ENCODE measurements around the gene RAB31.

Gene RAB31

DNA sequence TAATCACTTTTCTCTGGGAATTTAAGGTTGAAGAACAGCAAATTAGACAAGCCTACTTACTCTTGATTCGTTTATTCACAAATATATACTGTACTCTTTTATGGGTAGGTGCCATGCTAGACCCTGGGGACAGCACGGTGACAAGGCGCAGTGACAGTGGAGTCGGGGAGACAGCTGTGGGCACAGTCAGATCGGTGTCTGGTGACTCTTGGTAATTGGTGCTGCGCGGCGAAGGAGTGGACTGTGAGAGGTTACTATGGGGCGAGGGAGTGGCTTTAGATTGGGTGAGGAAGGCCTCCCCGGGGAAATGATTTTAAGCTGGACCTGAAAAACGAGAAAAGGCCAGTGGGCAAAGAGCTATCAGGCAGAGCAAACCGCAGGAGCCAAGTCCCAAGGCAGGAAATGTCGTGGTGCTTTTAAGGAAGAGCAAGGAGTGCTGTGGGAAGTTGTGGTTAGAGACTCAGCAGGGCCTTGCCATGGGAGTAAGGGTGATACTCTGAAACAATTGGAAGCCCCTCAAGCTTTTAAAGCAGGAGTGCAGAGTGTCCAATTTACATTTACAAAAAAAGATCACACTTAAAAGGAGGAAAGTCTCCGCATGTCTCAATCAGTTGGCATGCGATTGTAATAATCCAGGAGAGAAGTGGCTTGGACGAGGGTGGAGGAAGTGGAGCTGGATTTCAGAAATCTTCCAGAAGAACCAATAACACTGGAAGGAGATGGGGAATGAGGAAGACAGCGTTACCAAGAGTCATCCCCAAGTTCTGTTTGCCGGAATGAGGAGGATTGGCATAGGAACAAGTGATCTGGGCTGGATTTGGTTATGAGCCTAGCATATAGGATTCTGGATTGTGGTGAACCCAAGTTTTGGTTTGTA lies 141.5 kb downstream of the RAB31 start:
- WGBS: 85% methylated on average over 18 of the region's 18 CpGs
- Histone ChIP-seq H3K14ac (ENCODE audit: low read length in 2 of 2) (peak overlapping the region in 1 of 2 experiments; percentile 53), H3K27me3 (ENCODE audit: control insufficient read depth in 1 of 2, insufficient read depth in 1 of 2, low read length in 2 of 2) (no peaks in the 10 kb centered on the region), H3K36me3 (ENCODE audit: control insufficient read depth in 1 of 2, insufficient read depth in 2 of 2, low read depth in 1 of 2, low read length in 2 of 2) (peaks cover 0 to 38% of the 10 kb centered on the region in 2 experiments), H3K18ac (ENCODE audit: low read depth in 1 of 2, low read length in 2 of 2) (peak overlapping the region; percentile 42 to 71), H3K9me3 (ENCODE audit: control insufficient read depth, low read length) (no peaks in the 10 kb centered on the region), H3K79me1 (replicated peaks; ENCODE audit: low read length, poor library complexity, severe bottlenecking) (peaks cover 1% of the 10 kb centered on the region), H3K4me1 (ENCODE audit: control insufficient read depth, insufficient read depth, low read depth, low read length) (peaks cover 5% of the 10 kb centered on the region), H2BK15ac (ENCODE audit: low read depth, poor library complexity, severe bottlenecking) (peak overlapping the region; percentile 77), H4K8ac (ENCODE audit: low read length) (peak overlapping the region; percentile 72), H2AFZ (ENCODE audit: low read depth, low read length) (no peak overlapping the region), H3K23ac (ENCODE audit: low read length in 2 of 2) (no peak overlapping the region), H2AK5ac (ENCODE audit: low read length, severe bottlenecking) (no peak overlapping the region), H3K4ac (ENCODE audit: low read depth in 1 of 2, low read length in 2 of 2) (peak overlapping the region in 1 of 2 experiments; percentile 46), H2BK12ac (ENCODE audit: low read length in 2 of 2) (peak overlapping the region in 1 of 2 experiments; percentile 49), H3K27ac (ENCODE audit: low read length, poor library complexity, severe bottlenecking) (no peak overlapping the region), H4K91ac (ENCODE audit: low read length) (peak overlapping the region; percentile 82), H3K9ac (ENCODE audit: low read length) (no peak overlapping the region), H2BK5ac (ENCODE audit: low read depth, low read length, poor library complexity, severe bottlenecking) (no peak overlapping the region), H2BK120ac (ENCODE audit: low read depth, low read length) (no peak overlapping the region), H3K4me3 (ENCODE audit: insufficient read depth in 1 of 2, low read depth in 1 of 2, low read length in 2 of 2) (no peak overlapping the region), H3K4me2 (ENCODE audit: low read length, poor library complexity, severe bottlenecking) (no peak overlapping the region)
- DNase-seq: no peak

DNA sequence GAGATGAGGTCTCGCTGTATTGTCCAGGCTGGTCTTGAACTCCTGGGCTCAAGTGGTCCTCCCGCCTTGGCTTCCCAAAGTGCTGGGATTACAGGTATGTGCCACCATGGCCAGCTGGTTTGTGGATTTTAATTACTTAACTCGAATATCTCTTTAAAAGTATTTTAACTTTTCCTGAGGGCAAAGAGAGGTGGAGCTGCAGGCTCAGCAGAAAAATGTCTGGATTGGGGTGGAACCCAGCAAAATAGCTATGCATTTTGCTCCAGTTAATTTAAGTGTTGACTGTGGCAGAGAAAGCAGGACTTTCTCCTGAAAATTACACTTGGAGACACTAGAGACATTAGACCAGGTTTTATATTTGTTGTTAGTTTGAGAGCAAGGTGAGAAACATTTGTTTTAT lies 142.2 kb downstream of the RAB31 start:
- WGBS: 100% methylated on average over 3 of the region's 3 CpGs
- Histone ChIP-seq H2AK5ac (ENCODE audit: low read length, severe bottlenecking) (no peak overlapping the region), H3K36me3 (ENCODE audit: control insufficient read depth in 1 of 2, insufficient read depth in 2 of 2, low read depth in 1 of 2, low read length in 2 of 2) (peaks cover 0 to 38% of the 10 kb centered on the region in 2 experiments), H3K18ac (ENCODE audit: low read depth in 1 of 2, low read length in 2 of 2) (no peak overlapping the region), H3K9me3 (ENCODE audit: control insufficient read depth, low read length) (no peaks in the 10 kb centered on the region), H2BK15ac (ENCODE audit: low read depth, poor library complexity, severe bottlenecking) (no peak overlapping the region), H3K4me2 (ENCODE audit: low read length, poor library complexity, severe bottlenecking) (no peak overlapping the region), H3K4ac (ENCODE audit: low read depth in 1 of 2, low read length in 2 of 2) (peak overlapping the region in 1 of 2 experiments; percentile 20), H3K14ac (ENCODE audit: low read length in 2 of 2) (no peak overlapping the region), H3K27ac (ENCODE audit: low read length, poor library complexity, severe bottlenecking) (no peak overlapping the region), H4K91ac (ENCODE audit: low read length) (no peak overlapping the region), H2BK120ac (ENCODE audit: low read depth, low read length) (no peak overlapping the region), H2BK12ac (ENCODE audit: low read length in 2 of 2) (no peak overlapping the region), H3K23ac (ENCODE audit: low read length in 2 of 2) (no peak overlapping the region), H3K79me1 (replicated peaks; ENCODE audit: low read length, poor library complexity, severe bottlenecking) (peaks cover 1% of the 10 kb centered on the region), H2BK5ac (ENCODE audit: low read depth, low read length, poor library complexity, severe bottlenecking) (no peak overlapping the region), H2AFZ (ENCODE audit: low read depth, low read length) (no peak overlapping the region), H3K4me3 (ENCODE audit: insufficient read depth in 1 of 2, low read depth in 1 of 2, low read length in 2 of 2) (no peak overlapping the region), H3K27me3 (ENCODE audit: control insufficient read depth in 1 of 2, insufficient read depth in 1 of 2, low read length in 2 of 2) (no peaks in the 10 kb centered on the region), H4K8ac (ENCODE audit: low read length) (no peak overlapping the region), H3K4me1 (ENCODE audit: control insufficient read depth, insufficient read depth, low read depth, low read length) (peaks cover 5% of the 10 kb centered on the region), H3K9ac (ENCODE audit: low read length) (no peak overlapping the region)
- no peak for DNase-seq

DNA sequence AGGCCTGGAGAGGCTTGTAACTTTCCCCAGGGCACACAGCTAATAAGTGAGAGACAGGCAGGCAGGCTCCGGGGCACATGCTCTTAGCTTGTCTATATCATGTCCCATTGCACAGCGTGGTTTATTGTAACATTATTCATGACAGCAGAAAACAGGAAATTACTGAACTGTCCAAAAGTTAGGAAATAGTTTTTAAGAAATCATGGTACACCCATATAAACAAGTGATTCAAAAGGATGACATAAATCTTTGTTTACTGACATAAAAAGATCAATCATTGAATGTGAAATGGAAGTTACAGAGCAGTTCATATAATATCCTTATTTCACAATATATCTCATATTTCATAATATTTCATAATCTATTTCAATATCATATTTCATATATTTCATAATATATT lies 143.4 kb downstream of the RAB31 start:
- no peaks in the 10 kb centered on the region for H3K27me3 ChIP-seq (ENCODE audit: control insufficient read depth in 1 of 2, insufficient read depth in 1 of 2, low read length in 2 of 2)
- H3K4ac ChIP-seq (ENCODE audit: low read depth in 1 of 2, low read length in 2 of 2): no peak overlapping the region
- no peak overlapping the region for H4K91ac ChIP-seq (ENCODE audit: low read length)
- H3K18ac ChIP-seq (ENCODE audit: low read depth in 1 of 2, low read length in 2 of 2): no peak overlapping the region
- peaks cover 1% of the 10 kb centered on the region for H3K79me1 ChIP-seq (replicated peaks; ENCODE audit: low read length, poor library complexity, severe bottlenecking)
- 67% methylated on average over 1 of the region's 2 CpGs for WGBS
- H2AFZ ChIP-seq (ENCODE audit: low read depth, low read length): no peak overlapping the region
- no peak overlapping the region for H3K14ac ChIP-seq (ENCODE audit: low read length in 2 of 2)
- H2BK15ac ChIP-seq (ENCODE audit: low read depth, poor library complexity, severe bottlenecking): no peak overlapping the region
- no peak overlapping the region for H2BK5ac ChIP-seq (ENCODE audit: low read depth, low read length, poor library complexity, severe bottlenecking)
- H3K27ac ChIP-seq (ENCODE audit: low read length, poor library complexity, severe bottlenecking): no peak overlapping the region
- no peak overlapping the region for H4K8ac ChIP-seq (ENCODE audit: low read length)
- no peak overlapping the region for H3K4me3 ChIP-seq (ENCODE audit: insufficient read depth in 1 of 2, low read depth in 1 of 2, low read length in 2 of 2)
- H3K4me2 ChIP-seq (ENCODE audit: low read length, poor library complexity, severe bottlenecking): no peak overlapping the region
- H3K9ac ChIP-seq (ENCODE audit: low read length): no peak overlapping the region
- H3K36me3 ChIP-seq (ENCODE audit: control insufficient read depth in 1 of 2, insufficient read depth in 2 of 2, low read depth in 1 of 2, low read length in 2 of 2): peaks cover 0 to 26% of the 10 kb centered on the region in 2 experiments
- H3K23ac ChIP-seq (ENCODE audit: low read length in 2 of 2): no peak overlapping the region
- H2BK12ac ChIP-seq (ENCODE audit: low read length in 2 of 2): no peak overlapping the region
- no peak overlapping the region for H2AK5ac ChIP-seq (ENCODE audit: low read length, severe bottlenecking)
- no peak overlapping the region for H2BK120ac ChIP-seq (ENCODE audit: low read depth, low read length)
- DNase-seq: peak; percentile 27
- H3K4me1 ChIP-seq (ENCODE audit: control insufficient read depth, insufficient read depth, low read depth, low read length): peaks cover 5% of the 10 kb centered on the region
- no peaks in the 10 kb centered on the region for H3K9me3 ChIP-seq (ENCODE audit: control insufficient read depth, low read length)

DNA sequence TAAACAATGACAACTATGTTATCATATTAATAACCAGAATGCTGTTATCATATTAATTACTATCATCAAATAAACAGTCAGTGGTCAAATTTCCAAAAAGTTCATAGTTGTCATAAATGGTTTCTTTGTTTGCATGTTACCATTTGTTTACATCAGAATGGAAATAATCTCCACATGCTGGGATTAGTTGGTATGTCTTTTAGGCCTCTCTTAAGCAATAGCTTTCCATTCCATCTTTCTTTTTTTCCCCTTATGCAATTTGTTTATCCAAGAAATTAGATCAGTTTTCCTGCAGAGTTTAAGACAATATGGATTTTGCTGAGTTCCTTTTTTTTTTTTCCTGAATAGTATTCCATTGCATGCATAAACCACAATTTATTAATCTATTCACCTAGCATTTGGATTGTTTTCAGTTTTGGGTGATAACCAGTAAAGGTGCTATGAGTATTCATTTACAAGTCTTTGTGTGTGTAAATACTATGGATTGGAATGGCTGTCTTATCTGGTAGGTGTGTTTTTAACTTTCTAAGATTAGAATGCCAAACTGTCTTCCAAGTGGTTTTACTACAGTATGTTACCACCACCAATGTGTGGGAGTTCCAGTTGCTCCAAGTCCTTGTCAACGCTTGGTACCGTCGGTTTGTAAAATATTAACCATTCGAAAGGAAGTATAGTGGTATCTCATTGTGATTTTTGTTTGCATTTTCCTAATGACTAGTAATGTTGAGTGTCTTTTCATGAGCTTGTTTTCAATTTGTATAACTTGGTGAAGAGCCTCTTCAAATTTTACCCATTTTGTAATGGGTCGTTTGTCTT lies 144.4 kb downstream of the RAB31 start:
- H3K4ac ChIP-seq (ENCODE audit: low read depth in 1 of 2, low read length in 2 of 2): no peak overlapping the region
- no peak overlapping the region for H4K91ac ChIP-seq (ENCODE audit: low read length)
- H3K14ac ChIP-seq (ENCODE audit: low read length in 2 of 2): no peak overlapping the region
- H3K79me1 ChIP-seq (replicated peaks; ENCODE audit: low read length, poor library complexity, severe bottlenecking): peaks cover 1% of the 10 kb centered on the region
- H2BK5ac ChIP-seq (ENCODE audit: low read depth, low read length, poor library complexity, severe bottlenecking): no peak overlapping the region
- H2BK15ac ChIP-seq (ENCODE audit: low read depth, poor library complexity, severe bottlenecking): no peak overlapping the region
- no peak overlapping the region for H2AFZ ChIP-seq (ENCODE audit: low read depth, low read length)
- H3K27me3 ChIP-seq (ENCODE audit: control insufficient read depth in 1 of 2, insufficient read depth in 1 of 2, low read length in 2 of 2): no peaks in the 10 kb centered on the region
- H3K4me3 ChIP-seq (ENCODE audit: insufficient read depth in 1 of 2, low read depth in 1 of 2, low read length in 2 of 2): no peak overlapping the region
- peaks cover 4% of the 10 kb centered on the region for H3K4me1 ChIP-seq (ENCODE audit: control insufficient read depth, insufficient read depth, low read depth, low read length)
- H3K9ac ChIP-seq (ENCODE audit: low read length): no peak overlapping the region
- H3K36me3 ChIP-seq (ENCODE audit: control insufficient read depth in 1 of 2, insufficient read depth in 2 of 2, low read depth in 1 of 2, low read length in 2 of 2): peaks cover 0 to 19% of the 10 kb centered on the region in 2 experiments
- no peak overlapping the region for H2BK120ac ChIP-seq (ENCODE audit: low read depth, low read length)
- H3K23ac ChIP-seq (ENCODE audit: low read length in 2 of 2): no peak overlapping the region
- H3K4me2 ChIP-seq (ENCODE audit: low read length, poor library complexity, severe bottlenecking): no peak overlapping the region
- H3K9me3 ChIP-seq (ENCODE audit: control insufficient read depth, low read length): no peaks in the 10 kb centered on the region
- H4K8ac ChIP-seq (ENCODE audit: low read length): no peak overlapping the region
- 95% methylated on average over 4 of the region's 5 CpGs for WGBS
- DNase-seq: no peak
- H3K18ac ChIP-seq (ENCODE audit: low read depth in 1 of 2, low read length in 2 of 2): no peak overlapping the region
- H2BK12ac ChIP-seq (ENCODE audit: low read length in 2 of 2): no peak overlapping the region
- H2AK5ac ChIP-seq (ENCODE audit: low read length, severe bottlenecking): no peak overlapping the region
- H3K27ac ChIP-seq (ENCODE audit: low read length, poor library complexity, severe bottlenecking): no peak overlapping the region

All from mesenchymal stem cell (in vitro differentiated cells and primary cell).